Natural killer cell (primary cell): ENCODE measurements around the gene USP10. TPM values are rescaled to one million over a fixed set of nuclear protein-coding genes. Genes with fewer than 3 reads are reported as not detected.

Source experiments
- ATAC-seq, 3 donors: fragments of 150-1000 bp in 2 of 3; fragments of 200-7000 bp in 1 of 3; cut with Tn5 transposase; 1 replicate in 1 of 3; 2 replicates in 2 of 3; pipeline ENCODE4 v1.10.0; 2021; ENCODE audit warnings: mild to moderate bottlenecking in 2 of 3, moderate library complexity in 2 of 3
- DNase-seq, 2 donors: peaks; one replicate each; pipeline versions ENCODE4 v3.0.0 to v3.0.0-alpha.2; 2013 to 2021; ENCODE audit warnings: mixed read lengths in 1 of 2
- H3K27ac ChIP-seq: one replicate; pipeline ENCODE4 v1.5.1; 2013; ENCODE audit warnings: mild to moderate bottlenecking, low read length
- H3K27me3 ChIP-seq: one replicate; pipeline ENCODE4 v1.6.1; 2013; ENCODE audit warnings: low read length; ENCODE audit not compliant: control insufficient read depth, insufficient read depth
- H3K36me3 ChIP-seq: one replicate; pipeline ENCODE4 v1.6.1; 2013; ENCODE audit warnings: low read length; ENCODE audit not compliant: control insufficient read depth, insufficient read depth
- H3K4me1 ChIP-seq: one replicate; pipeline ENCODE4 v1.6.1; 2013; ENCODE audit warnings: low read length; ENCODE audit not compliant: control insufficient read depth, insufficient read depth
- H3K4me3 ChIP-seq: one replicate; pipeline ENCODE4 v1.5.1; 2013; ENCODE audit warnings: low read length
- H3K9me3 ChIP-seq: one replicate; pipeline ENCODE4 v1.6.1; 2013; ENCODE audit warnings: low read length; ENCODE audit not compliant: control insufficient read depth, insufficient read depth
- H3K27ac Mint-ChIP-seq, 2 donors: one replicate each; pipeline ENCODE4 v1.8.0; 2022; ENCODE audit warnings: mild to moderate bottlenecking in 2 of 2, mixed read lengths in 2 of 2, moderate library complexity in 1 of 2
- H3K27me3 Mint-ChIP-seq, 2 donors: one replicate each; pipeline ENCODE4 v1.8.0; 2022; ENCODE audit warnings: low read depth in 2 of 2, mixed read lengths in 2 of 2
- H3K36me3 Mint-ChIP-seq: one replicate; pipeline ENCODE4 v1.8.0; 2022; ENCODE audit warnings: mixed read lengths
- H3K4me1 Mint-ChIP-seq, 2 donors: one replicate each; pipeline ENCODE4 v1.8.0; 2022; ENCODE audit warnings: mixed read lengths in 2 of 2
- H3K4me3 Mint-ChIP-seq: one replicate; pipeline ENCODE4 v1.8.0; 2022; ENCODE audit warnings: mild to moderate bottlenecking, moderate library complexity, mixed read lengths
- H3K9me3 Mint-ChIP-seq, 2 donors: one replicate each; pipeline ENCODE4 v1.8.0; 2022; ENCODE audit warnings: mixed read lengths in 2 of 2
- CTCF ChIP-seq: fragments of 200-600 bp; IDR thresholded peaks from one replicate; pipeline ENCODE4 v1.8.0; 2022; ENCODE audit warnings: antibody characterized with exemption
- WGBS: methylation state at CpG from one replicate; pipeline ENCODE4 v1.1.7; 2013; ENCODE audit warnings: missing lambda C conversion rate; ENCODE audit not compliant: insufficient coverage; 5-methylcytosine and 5-hydroxymethylcytosine counted together
- intact Hi-C: fragments of 100-400 bp; cut with micrococcal nuclease; formaldehyde crosslinking; loops from one replicate; pipeline ENCODE4 v1.14.2; 2022
- total RNA-seq, 4 donors: library from RNA; stranded (reverse); fragments of 120-200 nt in 1 of 4; gene quantifications; one replicate each; pipeline versions ENCODE4 v1.2.3 to v1.2.4, GENCODE V29; 2013 to 2022

USP10 gene
- total RNA-seq, 3 donors from 2014 or later (not counting 1 experiment from before 2014, with no cell fraction given), result 78.4 to 103 (median 100) TPM

DNA sequence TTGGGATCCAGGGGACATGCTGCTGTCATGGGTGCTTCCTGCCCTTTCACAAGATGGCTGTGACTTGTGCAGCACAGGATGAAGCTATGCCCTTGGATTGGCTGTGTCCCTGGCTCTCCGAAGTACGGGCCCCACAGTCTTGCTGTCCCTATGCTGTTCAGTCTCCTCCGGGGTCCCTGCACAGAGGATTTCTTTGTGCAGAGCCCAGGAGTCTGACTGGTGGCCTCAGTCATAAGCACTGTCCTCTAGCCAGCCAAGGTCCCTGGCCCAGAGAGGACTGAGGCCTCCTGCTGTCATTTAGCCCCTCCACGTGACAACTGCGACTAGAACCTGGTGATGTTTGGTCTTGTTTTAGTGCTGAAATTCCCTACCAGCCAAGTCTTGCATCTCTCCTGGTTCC is 77.6 kb downstream of the USP10 start:
- intact Hi-C loops, result no loop called here
- 99% methylated on average over 5 of the region's 5 CpGs for WGBS
- Histone ChIP-seq H3K27ac (no peak overlapping the region), H3K36me3 (peaks cover 59% of the 10 kb centered on the region), H3K9me3 (no peaks in the 10 kb centered on the region), H3K27me3 (no peaks in the 10 kb centered on the region), H3K4me3 (no peak overlapping the region), H3K4me1 (no peaks in the 10 kb centered on the region)
- no peak for TF ChIP-seq CTCF
- Mint-ChIP-seq H3K27me3 (no peaks in the 10 kb centered on the region), H3K9me3 (no peaks in the 10 kb centered on the region), H3K4me1 (no peaks in the 10 kb centered on the region), H3K36me3 (peaks cover 30% of the 10 kb centered on the region), H3K4me3 (no peak overlapping the region), H3K27ac (no peak overlapping the region)
- ATAC-seq (no peak), DNase-seq (no peak)

DNA sequence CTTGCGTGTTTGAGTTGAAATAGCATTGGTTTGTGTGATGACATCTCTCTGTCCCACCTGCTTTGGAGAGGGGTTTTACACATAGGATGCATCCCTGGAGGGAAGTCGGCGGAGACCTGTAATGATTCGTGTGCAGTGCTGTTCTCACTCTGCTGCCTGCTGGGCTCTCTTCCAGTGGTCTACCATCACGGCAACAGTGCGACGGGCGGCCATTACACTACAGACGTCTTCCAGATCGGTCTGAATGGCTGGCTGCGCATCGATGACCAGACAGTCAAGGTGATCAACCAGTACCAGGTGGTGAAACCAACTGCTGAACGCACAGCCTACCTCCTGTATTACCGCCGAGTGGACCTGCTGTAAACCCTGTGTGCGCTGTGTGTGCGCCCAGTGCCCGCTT is 78.9 kb downstream of the USP10 start:
- Histone ChIP-seq H3K4me1 (no peaks in the 10 kb centered on the region), H3K27me3 (no peaks in the 10 kb centered on the region), H3K27ac (no peak overlapping the region), H3K4me3 (no peak overlapping the region), H3K36me3 (peaks cover 50% of the 10 kb centered on the region), H3K9me3 (no peaks in the 10 kb centered on the region)
- no peak overlapping the region for H3K27ac Mint-ChIP-seq
- no peaks in the 10 kb centered on the region for H3K9me3 Mint-ChIP-seq
- peaks cover 30% of the 10 kb centered on the region for H3K36me3 Mint-ChIP-seq
- no peak for DNase-seq
- TF ChIP-seq CTCF, result no peak
- H3K4me3 Mint-ChIP-seq, result no peak overlapping the region
- no peak for ATAC-seq
- H3K27me3 Mint-ChIP-seq, result no peaks in the 10 kb centered on the region
- intact Hi-C loops, result no loop called here
- H3K4me1 Mint-ChIP-seq, result no peaks in the 10 kb centered on the region
- WGBS, result 98% methylated on average over 18 of the region's 18 CpGs

GRCh38 chr16:84780063-84780462 is 80.3 kb downstream of the USP10 start:
- Mint-ChIP-seq H3K36me3 (peaks cover 24% of the 10 kb centered on the region), H3K4me3 (no peak overlapping the region), H3K4me1 (no peaks in the 10 kb centered on the region), H3K9me3 (no peaks in the 10 kb centered on the region), H3K27me3 (no peaks in the 10 kb centered on the region), H3K27ac (no peak overlapping the region)
- ATAC-seq, result no peak
- Histone ChIP-seq H3K9me3 (no peaks in the 10 kb centered on the region), H3K4me1 (no peaks in the 10 kb centered on the region), H3K27me3 (no peaks in the 10 kb centered on the region), H3K36me3 (peaks cover 39% of the 10 kb centered on the region), H3K4me3 (no peak overlapping the region), H3K27ac (no peak overlapping the region)
- DNase-seq, result no peak
- intact Hi-C loops, result no loop called here
- no peak for TF ChIP-seq CTCF
- WGBS, result 99% methylated on average over 9 of the region's 11 CpGs

- H3K9me3 Mint-ChIP-seq, result no peaks in the 10 kb centered on the region
- Histone ChIP-seq H3K27ac (no peak overlapping the region), H3K4me3 (no peak overlapping the region), H3K27me3 (no peaks in the 10 kb centered on the region), H3K9me3 (no peaks in the 10 kb centered on the region), H3K4me1 (no peaks in the 10 kb centered on the region), H3K36me3 (peaks cover 32% of the 10 kb centered on the region)
- no peak overlapping the region for H3K4me3 Mint-ChIP-seq
- TF ChIP-seq CTCF, result no peak
- H3K27me3 Mint-ChIP-seq, result no peaks in the 10 kb centered on the region
- WGBS, result 95% methylated on average over 12 of the region's 12 CpGs
- intact Hi-C loops, result no loop called here
- ATAC-seq (no peak), DNase-seq (no peak)
- peaks cover 24% of the 10 kb centered on the region for H3K36me3 Mint-ChIP-seq
- H3K4me1 Mint-ChIP-seq, result no peaks in the 10 kb centered on the region
- no peak overlapping the region for H3K27ac Mint-ChIP-seq
Observed at GRCh38 chr16:84780544-84781376, 81.0 kb downstream of the USP10 start.
